H54 (cell line): ENCODE data around the gene MMP15.
"Not testable (repeated sequence)": the region's sequence is repeated elsewhere in the genome, so short reads cannot be mapped to it uniquely, and the experiment has no call there.

ENCODE experiments used
- DNase-seq: peaks from one replicate; pipeline ENCODE4 v3.0.0; 2011; ENCODE audit warnings: low spot score, mixed read lengths; ENCODE audit not compliant: insufficient read length
- FAIRE-seq: peaks from 3 replicates; lab custom pipeline; 2011; peaks lifted over from hg19 to GRCh38; lab: Jason Lieb, UNC
- POLR2A ChIP-seq: IDR thresholded peaks from 2 replicates; pipeline ENCODE4 v1.6.1; 2011; ENCODE audit warnings: low read depth, mild to moderate bottlenecking, low read length

The MMP15 gene

GRCh38 chr16:58084635-58085034 lies 59.1 kb downstream of the MMP15 start:
- FAIRE-seq (no peak), DNase-seq (no peak)
- TF ChIP-seq POLR2A, result no peak

GRCh38 chr16:58085171-58085570 lies 59.6 kb downstream of the MMP15 start:
- FAIRE-seq (no peak), DNase-seq (no peak)
- no peak for TF ChIP-seq POLR2A

- TF ChIP-seq POLR2A, result no peak
- no peak for DNase-seq
- no peak for FAIRE-seq
Observed at GRCh38 chr16:58085584-58086251, 60.2 kb downstream of the MMP15 start.

- no peak for TF ChIP-seq POLR2A
- DNase-seq, result no peak
- no peak for FAIRE-seq
Observed at GRCh38 chr16:58086381-58087208, 61.0 kb downstream of the MMP15 start.

- TF ChIP-seq POLR2A, result no peak
- DNase-seq (no peak), FAIRE-seq (no peak)
Observed at GRCh38 chr16:58087209-58087913, 61.8 kb downstream of the MMP15 start.

- DNase-seq, result no peak
- TF ChIP-seq POLR2A, result no peak
- no peak for FAIRE-seq
Observed at GRCh38 chr16:58088091-58088490, 62.5 kb downstream of the MMP15 start.

GRCh38 chr16:58090396-58090795 lies 64.8 kb downstream of the MMP15 start:
- DNase-seq, FAIRE-seq: not testable (repeated sequence)

GRCh38 chr16:58094026-58094425 lies 68.5 kb downstream of the MMP15 start:
- DNase-seq (no peak), FAIRE-seq (no peak)
- no peak for TF ChIP-seq POLR2A

- FAIRE-seq (no peak), DNase-seq (no peak)
- no peak for TF ChIP-seq POLR2A
Observed at GRCh38 chr16:58094791-58095574, 69.4 kb downstream of the MMP15 start.

- FAIRE-seq, result not testable (repeated sequence)
Observed at GRCh38 chr16:58095575-58095960, 70.0 kb downstream of the MMP15 start.

GRCh38 chr16:58096249-58096648 lies 70.7 kb downstream of the MMP15 start:
- DNase-seq (no peak), FAIRE-seq (no peak)
- TF ChIP-seq POLR2A, result no peak

More at GRCh38 chr16:58095575-58095960, 70.0 kb downstream of the MMP15 start:
- DNase-seq, result not testable (repeated sequence)
